Measurements from ENCODE around the gene ZNF619.

The ZNF619 gene

GRCh38 chr3:40497288-40497687 is 20.4 kb downstream of the ZNF619 start:
- Histone ChIP-seq H2BK120ac (ENCODE audit: low read depth, low read length) (no peak overlapping the region), H3K4ac (ENCODE audit: low read depth, low read length) (no peak overlapping the region), H3K79me2 (ENCODE audit: control insufficient read depth, insufficient read depth, low read length) (no peaks in the 10 kb centered on the region), H2BK15ac (replicated peaks; ENCODE audit: low read depth) (no peak overlapping the region), H3K18ac (ENCODE audit: low read length) (no peak overlapping the region), H3K23ac (ENCODE audit: low read length) (no peak overlapping the region), H3K9ac (ENCODE audit: low read length) (no peak overlapping the region), H2BK5ac (ENCODE audit: low read length) (no peak overlapping the region), H3K4me2 (ENCODE audit: low read length) (no peak overlapping the region), H2AK5ac (ENCODE audit: low read length) (no peak overlapping the region), H3K79me1 (ENCODE audit: low read length) (no peaks in the 10 kb centered on the region), H3K27ac (ENCODE audit: low read depth, low read length) (no peak overlapping the region), H4K8ac (ENCODE audit: low read depth, low read length) (no peak overlapping the region), H3K56ac (ENCODE audit: low read length) (no peak overlapping the region), H3K4me3 (ENCODE audit: low read length) (no peak overlapping the region), H4K5ac (ENCODE audit: low read length) (no peak overlapping the region), H3K36me3 (ENCODE audit: control insufficient read depth, insufficient read depth, low read length) (no peaks in the 10 kb centered on the region), H3K27me3 (ENCODE audit: insufficient read depth, low read length, poor library complexity) (no peaks in the 10 kb centered on the region), H3K4me1 (ENCODE audit: control insufficient read depth, low read depth, low read length) (no peaks in the 10 kb centered on the region)
- no peak for DNase-seq
- WGBS (ENCODE audit: extremely low coverage, insufficient coverage, low lambda C conversion rate) = no CpG with 5 or more reads among the region's 2 CpGs

- H3K27ac ChIP-seq (ENCODE audit: low read depth, low read length) = no peak overlapping the region
- H4K8ac ChIP-seq (ENCODE audit: low read depth, low read length) = no peak overlapping the region
- no CpG with 5 or more reads among the region's 1 CpG for WGBS (ENCODE audit: extremely low coverage, insufficient coverage, low lambda C conversion rate)
Measured at GRCh38 chr3:40499952-40500351, 23.0 kb downstream of the ZNF619 start.

GRCh38 chr3:40502034-40502433 is 25.1 kb downstream of the ZNF619 start:
- Histone ChIP-seq H3K36me3 (ENCODE audit: control insufficient read depth, insufficient read depth, low read length) (no peaks in the 10 kb centered on the region), H3K4me1 (ENCODE audit: control insufficient read depth, low read depth, low read length) (no peaks in the 10 kb centered on the region), H4K8ac (ENCODE audit: low read depth, low read length) (no peak overlapping the region), H2BK120ac (ENCODE audit: low read depth, low read length) (no peak overlapping the region), H3K4me2 (ENCODE audit: low read length) (no peak overlapping the region), H4K5ac (ENCODE audit: low read length) (no peak overlapping the region), H2BK5ac (ENCODE audit: low read length) (no peak overlapping the region), H3K4ac (ENCODE audit: low read depth, low read length) (no peak overlapping the region), H3K79me2 (ENCODE audit: control insufficient read depth, insufficient read depth, low read length) (no peaks in the 10 kb centered on the region), H3K18ac (ENCODE audit: low read length) (no peak overlapping the region), H3K79me1 (ENCODE audit: low read length) (no peaks in the 10 kb centered on the region), H3K23ac (ENCODE audit: low read length) (no peak overlapping the region), H2BK15ac (replicated peaks; ENCODE audit: low read depth) (no peak overlapping the region), H3K56ac (ENCODE audit: low read length) (no peak overlapping the region), H3K4me3 (ENCODE audit: low read length) (no peak overlapping the region), H3K9ac (ENCODE audit: low read length) (no peak overlapping the region), H3K27me3 (ENCODE audit: insufficient read depth, low read length, poor library complexity) (no peaks in the 10 kb centered on the region), H3K27ac (ENCODE audit: low read depth, low read length) (no peak overlapping the region), H2AK5ac (ENCODE audit: low read length) (no peak overlapping the region)
- WGBS (ENCODE audit: extremely low coverage, insufficient coverage, low lambda C conversion rate) = no CpG with 5 or more reads among the region's 2 CpGs
- DNase-seq = no peak

More at GRCh38 chr3:40499952-40500351, 23.0 kb downstream of the ZNF619 start:
- Histone ChIP-seq H4K5ac (ENCODE audit: low read length) (no peak overlapping the region), H3K27me3 (ENCODE audit: insufficient read depth, low read length, poor library complexity) (no peaks in the 10 kb centered on the region), H2AK5ac (ENCODE audit: low read length) (no peak overlapping the region), H3K4me3 (ENCODE audit: low read length) (no peak overlapping the region), H3K23ac (ENCODE audit: low read length) (no peak overlapping the region), H3K79me2 (ENCODE audit: control insufficient read depth, insufficient read depth, low read length) (no peaks in the 10 kb centered on the region), H3K18ac (ENCODE audit: low read length) (no peak overlapping the region), H3K79me1 (ENCODE audit: low read length) (no peaks in the 10 kb centered on the region), H3K36me3 (ENCODE audit: control insufficient read depth, insufficient read depth, low read length) (no peaks in the 10 kb centered on the region), H2BK120ac (ENCODE audit: low read depth, low read length) (no peak overlapping the region), H3K9ac (ENCODE audit: low read length) (no peak overlapping the region), H2BK15ac (replicated peaks; ENCODE audit: low read depth) (no peak overlapping the region), H3K4me2 (ENCODE audit: low read length) (no peak overlapping the region), H3K4ac (ENCODE audit: low read depth, low read length) (no peak overlapping the region), H3K4me1 (ENCODE audit: control insufficient read depth, low read depth, low read length) (no peaks in the 10 kb centered on the region), H3K56ac (ENCODE audit: low read length) (no peak overlapping the region), H2BK5ac (ENCODE audit: low read length) (no peak overlapping the region)
- DNase-seq = no peak

GRCh38 chr3:40504636-40505430 is 27.9 kb downstream of the ZNF619 start:
- Histone ChIP-seq H3K9ac (ENCODE audit: low read length) (no peak overlapping the region), H3K79me1 (ENCODE audit: low read length) (no peaks in the 10 kb centered on the region), H4K8ac (ENCODE audit: low read depth, low read length) (no peak overlapping the region), H3K36me3 (ENCODE audit: control insufficient read depth, insufficient read depth, low read length) (no peaks in the 10 kb centered on the region), H4K5ac (ENCODE audit: low read length) (no peak overlapping the region), H3K79me2 (ENCODE audit: control insufficient read depth, insufficient read depth, low read length) (no peaks in the 10 kb centered on the region), H2BK5ac (ENCODE audit: low read length) (no peak overlapping the region), H3K27me3 (ENCODE audit: insufficient read depth, low read length, poor library complexity) (no peaks in the 10 kb centered on the region), H3K4me3 (ENCODE audit: low read length) (no peak overlapping the region), H3K4ac (ENCODE audit: low read depth, low read length) (no peak overlapping the region), H2AK5ac (ENCODE audit: low read length) (no peak overlapping the region), H3K4me2 (ENCODE audit: low read length) (no peak overlapping the region), H3K4me1 (ENCODE audit: control insufficient read depth, low read depth, low read length) (no peaks in the 10 kb centered on the region), H3K18ac (ENCODE audit: low read length) (no peak overlapping the region), H2BK15ac (replicated peaks; ENCODE audit: low read depth) (no peak overlapping the region), H3K23ac (ENCODE audit: low read length) (no peak overlapping the region), H2BK120ac (ENCODE audit: low read depth, low read length) (no peak overlapping the region), H3K27ac (ENCODE audit: low read depth, low read length) (no peak overlapping the region), H3K56ac (ENCODE audit: low read length) (no peak overlapping the region)
- no CpG with 5 or more reads among the region's 5 CpGs for WGBS (ENCODE audit: extremely low coverage, insufficient coverage, low lambda C conversion rate)
- DNase-seq = peak; percentile 40

- H3K4me2 ChIP-seq (ENCODE audit: low read length) = peak within 1 kb of the TSS; percentile 86
- H3K79me1 ChIP-seq (ENCODE audit: low read length) = no peaks in the 10 kb centered on the region
- H3K4me3 ChIP-seq (ENCODE audit: low read length) = peak within 1 kb of the TSS; percentile 93
- no peaks in the 10 kb centered on the region for H3K4me1 ChIP-seq (ENCODE audit: control insufficient read depth, low read depth, low read length)
- H3K9ac ChIP-seq (ENCODE audit: low read length) = peak within 1 kb of the TSS; percentile 81
- peak within 1 kb of the TSS; percentile 45 for H3K27ac ChIP-seq (ENCODE audit: low read depth, low read length)
- H2BK120ac ChIP-seq (ENCODE audit: low read depth, low read length) = no peak within 1 kb of the TSS
- peak within 1 kb of the TSS; percentile 72 for H3K18ac ChIP-seq (ENCODE audit: low read length)
- H3K4ac ChIP-seq (ENCODE audit: low read depth, low read length) = peak within 1 kb of the TSS; percentile 60
- peak; percentile 95 for DNase-seq
- no peak within 1 kb of the TSS for H4K8ac ChIP-seq (ENCODE audit: low read depth, low read length)
- H4K5ac ChIP-seq (ENCODE audit: low read length) = peak within 1 kb of the TSS; percentile 65
- no peak within 1 kb of the TSS for H3K23ac ChIP-seq (ENCODE audit: low read length)
- H3K36me3 ChIP-seq (ENCODE audit: control insufficient read depth, insufficient read depth, low read length) = no peaks in the 10 kb centered on the region
- H2BK5ac ChIP-seq (ENCODE audit: low read length) = no peak within 1 kb of the TSS
- peak within 1 kb of the TSS; percentile 90 for H3K56ac ChIP-seq (ENCODE audit: low read length)
- no peaks in the 10 kb centered on the region for H3K79me2 ChIP-seq (ENCODE audit: control insufficient read depth, insufficient read depth, low read length)
- no peak within 1 kb of the TSS for H2AK5ac ChIP-seq (ENCODE audit: low read length)
- H3K27me3 ChIP-seq (ENCODE audit: insufficient read depth, low read length, poor library complexity) = no peaks in the 10 kb centered on the region
- no CpG with 5 or more reads among the region's 44 CpGs for WGBS (ENCODE audit: extremely low coverage, insufficient coverage, low lambda C conversion rate)
- H2BK15ac ChIP-seq (replicated peaks; ENCODE audit: low read depth) = no peak within 1 kb of the TSS
Measured at GRCh38 chr3:40505599-40506462, 28.9 kb downstream of the ZNF619 start, which contains the start of gene ZNF620. Gene ZNF620 (plus strand): TSS chr3:40506039. CDS start chr3:40506353, 314 bp downstream.
